HL-60 (cell line): Measurements from ENCODE around the gene WDR59.
"Not testable (repeated sequence)": the region's sequence is repeated elsewhere in the genome, so short reads cannot be mapped to it uniquely, and the experiment has no call there.

Experiments
- DNase-seq, 2 experiments: peaks; one replicate each; pipeline ENCODE4 v3.0.0-alpha.2; 2010 to 2020; ENCODE audit warnings: low read depth in 1 of 2, low spot score in 1 of 2
- H3K27ac ChIP-seq: fragments of 250-450 bp; sonication (Bioruptor Pico); replicated peaks from 2 replicates; pipeline ENCODE4 v1.5.1; 2020; ENCODE audit warnings: mild to moderate bottlenecking, moderate library complexity
- H3K27me3 ChIP-seq: fragments of 250-450 bp; sonication (Bioruptor Pico); 2 replicates; pipeline ENCODE4 v1.5.1; 2021; ENCODE audit warnings: mild to moderate bottlenecking, moderate library complexity; ENCODE audit not compliant: insufficient read depth, poor library complexity, severe bottlenecking
- H3K4me3 ChIP-seq: replicated peaks from 2 replicates; pipeline ENCODE4 v1.5.1; 2011; ENCODE audit warnings: mild to moderate bottlenecking, control low read depth, low read length; ENCODE audit not compliant: insufficient read depth
- CTCF ChIP-seq: IDR thresholded peaks from one replicate; pipeline ENCODE4 v1.5.1; 2011; ENCODE audit warnings: low read length, control low read depth, inconsistent platforms; ENCODE audit not compliant: insufficient read depth
- GABPA ChIP-seq: IDR thresholded peaks from 2 replicates; pipeline ENCODE4 v1.6.1; 2012; ENCODE audit warnings: low read depth
- POLR2AphosphoS5 ChIP-seq: IDR thresholded peaks from 2 replicates; pipeline ENCODE4 v1.6.1; 2012; ENCODE audit warnings: low read depth
- SPI1 ChIP-seq: IDR thresholded peaks from 2 replicates; pipeline ENCODE4 v1.6.1; 2012; ENCODE audit warnings: low read depth, mild to moderate bottlenecking, borderline replicate concordance
- TF ChIP-seq, protein P1 (sequence below): IDR thresholded peaks from 2 replicates; pipeline ENCODE4 v1.6.1; 2012; ENCODE audit warnings: low read depth; ENCODE audit not compliant: insufficient replicate concordance

The WDR59 gene

GRCh38 chr16:74909665-74910064 lies 75.3 kb downstream of the WDR59 start:
- TF ChIP-seq GABPA, result no peak
- TF ChIP-seq, protein P1, sequence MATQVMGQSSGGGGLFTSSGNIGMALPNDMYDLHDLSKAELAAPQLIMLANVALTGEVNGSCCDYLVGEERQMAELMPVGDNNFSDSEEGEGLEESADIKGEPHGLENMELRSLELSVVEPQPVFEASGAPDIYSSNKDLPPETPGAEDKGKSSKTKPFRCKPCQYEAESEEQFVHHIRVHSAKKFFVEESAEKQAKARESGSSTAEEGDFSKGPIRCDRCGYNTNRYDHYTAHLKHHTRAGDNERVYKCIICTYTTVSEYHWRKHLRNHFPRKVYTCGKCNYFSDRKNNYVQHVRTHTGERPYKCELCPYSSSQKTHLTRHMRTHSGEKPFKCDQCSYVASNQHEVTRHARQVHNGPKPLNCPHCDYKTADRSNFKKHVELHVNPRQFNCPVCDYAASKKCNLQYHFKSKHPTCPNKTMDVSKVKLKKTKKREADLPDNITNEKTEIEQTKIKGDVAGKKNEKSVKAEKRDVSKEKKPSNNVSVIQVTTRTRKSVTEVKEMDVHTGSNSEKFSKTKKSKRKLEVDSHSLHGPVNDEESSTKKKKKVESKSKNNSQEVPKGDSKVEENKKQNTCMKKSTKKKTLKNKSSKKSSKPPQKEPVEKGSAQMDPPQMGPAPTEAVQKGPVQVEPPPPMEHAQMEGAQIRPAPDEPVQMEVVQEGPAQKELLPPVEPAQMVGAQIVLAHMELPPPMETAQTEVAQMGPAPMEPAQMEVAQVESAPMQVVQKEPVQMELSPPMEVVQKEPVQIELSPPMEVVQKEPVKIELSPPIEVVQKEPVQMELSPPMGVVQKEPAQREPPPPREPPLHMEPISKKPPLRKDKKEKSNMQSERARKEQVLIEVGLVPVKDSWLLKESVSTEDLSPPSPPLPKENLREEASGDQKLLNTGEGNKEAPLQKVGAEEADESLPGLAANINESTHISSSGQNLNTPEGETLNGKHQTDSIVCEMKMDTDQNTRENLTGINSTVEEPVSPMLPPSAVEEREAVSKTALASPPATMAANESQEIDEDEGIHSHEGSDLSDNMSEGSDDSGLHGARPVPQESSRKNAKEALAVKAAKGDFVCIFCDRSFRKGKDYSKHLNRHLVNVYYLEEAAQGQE, result no peak
- TF ChIP-seq POLR2AphosphoS5, result no peak
- TF ChIP-seq SPI1, result no peak
- no peak for TF ChIP-seq CTCF
- no peak overlapping the region for H3K4me3 ChIP-seq
- no peak for DNase-seq
- no peak overlapping the region for H3K27ac ChIP-seq
- no peaks in the 10 kb centered on the region for H3K27me3 ChIP-seq

GRCh38 chr16:74908759-74909158 lies 76.2 kb downstream of the WDR59 start:
- H3K27ac ChIP-seq, H3K27me3 ChIP-seq: not testable (repeated sequence)

GRCh38 chr16:74903901-74904678 lies 80.8 kb downstream of the WDR59 start:
- H3K27me3 ChIP-seq, result no peaks in the 10 kb centered on the region
- no peak for DNase-seq
- TF ChIP-seq POLR2AphosphoS5 (no peak), CTCF (no peak), SPI1 (no peak), GABPA (no peak)
- TF ChIP-seq, protein P1, result no peak
- H3K4me3 ChIP-seq, result no peak overlapping the region
- no peak overlapping the region for H3K27ac ChIP-seq

More at GRCh38 chr16:74908759-74909158, 76.2 kb downstream of the WDR59 start:
- not testable (repeated sequence) for H3K4me3 ChIP-seq, DNase-seq

DNA sequence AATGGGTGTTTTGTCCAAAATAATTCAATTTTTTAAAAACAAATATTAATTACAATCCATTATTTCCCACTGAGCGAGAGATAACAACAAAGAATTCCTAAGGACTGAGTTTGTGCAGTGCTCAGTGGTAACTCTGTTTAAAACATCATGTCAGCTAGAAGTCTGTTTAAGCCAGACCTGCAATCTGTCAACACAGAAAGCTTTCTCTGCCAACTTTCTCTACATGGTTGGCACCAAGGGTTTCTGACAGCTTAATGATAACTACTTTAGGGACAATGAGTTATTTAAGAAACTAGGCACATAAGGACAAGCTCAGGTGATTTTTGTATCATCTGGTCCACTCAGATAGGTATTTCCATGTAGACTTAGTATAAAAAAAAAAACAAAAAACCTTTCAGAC lies 81.8 kb downstream of the WDR59 start:
- TF ChIP-seq, protein P1, result no peak
- no peak for TF ChIP-seq CTCF
- no peak for TF ChIP-seq POLR2AphosphoS5
- no peak for TF ChIP-seq GABPA
- no peak for TF ChIP-seq SPI1
- Histone ChIP-seq H3K27ac (no peak overlapping the region), H3K4me3 (no peak overlapping the region), H3K27me3 (no peaks in the 10 kb centered on the region)
- DNase-seq, result no peak
